Tibial artery (tissue), 4 donors: ENCODE data around the gene KCNG3.

Experiments used
- DNase-seq, 2 donors: peaks; one replicate each; pipeline ENCODE4 v3.0.0-alpha.2; 2019
- H3K27ac ChIP-seq, 2 donors: fragments of 200-600 bp; sonication (generic) in 1 of 2; 1 replicate in 1 of 2; 2 replicates in 1 of 2; pipeline ENCODE4 v1.5.1; 2018 to 2019; ENCODE audit warnings: mild to moderate bottlenecking in 1 of 2
- H3K27me3 ChIP-seq, 2 donors: fragments of 200-600 bp; sonication (generic) in 1 of 2; one replicate each; pipeline versions ENCODE4 v1.5.1 to v1.6.0; 2016 to 2019
- H3K36me3 ChIP-seq, 3 donors: fragments of 200-600 bp; sonication (generic) in 2 of 3; one replicate each; pipeline ENCODE4 v1.5.1; 2016 to 2019; ENCODE audit warnings: mild to moderate bottlenecking in 2 of 3
- H3K4me1 ChIP-seq, 4 donors: fragments of 200-600 bp; sonication (generic) in 2 of 4; 1 replicate in 3 of 4; 2 replicates in 1 of 4; pipeline ENCODE4 v1.5.1; 2016 to 2019
- H3K4me3 ChIP-seq, 2 donors: fragments of 200-600 bp; sonication (generic) in 1 of 2; 1 replicate in 1 of 2; 2 replicates in 1 of 2; pipeline ENCODE4 v1.5.1; 2018 to 2019; ENCODE audit warnings: mild to moderate bottlenecking in 2 of 2
- H3K9me3 ChIP-seq, 3 donors: fragments of 200-600 bp; sonication (generic) in 1 of 3; one replicate each; pipeline ENCODE4 v1.5.1; 2016 to 2019
- CTCF ChIP-seq, 2 experiments: fragments of 200-600 bp in 1 of 2; fragments of 450-650 bp in 1 of 2; IDR thresholded peaks; one replicate each; pipeline ENCODE4 v1.5.1; 2017 to 2019; ENCODE audit warnings: antibody characterized with exemption in 2 of 2, mild to moderate bottlenecking in 1 of 2, moderate library complexity in 1 of 2
- intact Hi-C: fragments of 100-400 bp; cut with DNase I; formaldehyde crosslinking; loops from one replicate; pipeline ENCODE4 v1.15.0; 2023; ENCODE audit warnings: low total_unique reads

KCNG3 gene

GRCh38 chr2:42480402-42480801 lies 13.4 kb downstream of the KCNG3 start:
- intact Hi-C loops, result no loop called here
- Histone ChIP-seq H3K4me1 (no peaks in the 10 kb centered on the region), H3K4me3 (no peak overlapping the region), H3K36me3 (no peaks in the 10 kb centered on the region), H3K27ac (no peak overlapping the region), H3K27me3 (no peaks in the 10 kb centered on the region), H3K9me3 (no peaks in the 10 kb centered on the region)
- no peak for TF ChIP-seq CTCF (IDR thresholded peaks at IDR 0.05)
- DNase-seq, result no peak

- DNase-seq, result no peak
These were observed 18.9 kb downstream of the KCNG3 start for GRCh38 chr2:42474765-42475454.

DNA sequence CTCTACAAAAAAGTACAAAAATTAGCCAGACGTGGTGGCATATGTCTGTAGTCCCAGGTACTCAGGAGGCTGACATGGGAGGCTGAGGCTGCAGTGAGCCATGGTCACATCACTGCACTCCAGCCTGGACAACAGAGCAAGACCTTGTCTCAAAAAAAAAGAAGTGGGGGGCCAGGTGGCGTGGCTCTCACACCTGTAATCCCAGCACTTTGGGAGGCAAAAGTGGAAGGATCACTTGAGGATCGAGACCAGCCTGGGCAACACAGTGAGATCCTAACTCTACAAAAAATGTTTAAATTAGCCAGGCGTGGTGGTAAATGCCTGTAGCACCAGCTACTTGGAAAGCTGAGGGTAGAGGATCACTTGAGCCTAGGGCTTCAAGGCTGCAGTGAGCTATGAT lies 23.1 kb downstream of the KCNG3 start:
- TF ChIP-seq CTCF (IDR thresholded peaks at IDR 0.05), result no peak
- Histone ChIP-seq H3K27me3 (no peaks in the 10 kb centered on the region), H3K4me3 (no peak overlapping the region), H3K9me3 (no peaks in the 10 kb centered on the region), H3K27ac (no peak overlapping the region), H3K4me1 (no peaks in the 10 kb centered on the region), H3K36me3 (no peaks in the 10 kb centered on the region)
- intact Hi-C loops, result no loop called here
- DNase-seq, result no peak

More at GRCh38 chr2:42474765-42475454, 18.9 kb downstream of the KCNG3 start:
- H3K27me3 ChIP-seq, result no peaks in the 10 kb centered on the region
- intact Hi-C loops, result no loop called here
- no peaks in the 10 kb centered on the region for H3K36me3 ChIP-seq
- no peak overlapping the region for H3K27ac ChIP-seq
- no peak overlapping the region for H3K4me3 ChIP-seq
- H3K4me1 ChIP-seq, result no peaks in the 10 kb centered on the region
- TF ChIP-seq CTCF (IDR thresholded peaks at IDR 0.05), result no peak
- H3K9me3 ChIP-seq, result no peaks in the 10 kb centered on the region

DNA sequence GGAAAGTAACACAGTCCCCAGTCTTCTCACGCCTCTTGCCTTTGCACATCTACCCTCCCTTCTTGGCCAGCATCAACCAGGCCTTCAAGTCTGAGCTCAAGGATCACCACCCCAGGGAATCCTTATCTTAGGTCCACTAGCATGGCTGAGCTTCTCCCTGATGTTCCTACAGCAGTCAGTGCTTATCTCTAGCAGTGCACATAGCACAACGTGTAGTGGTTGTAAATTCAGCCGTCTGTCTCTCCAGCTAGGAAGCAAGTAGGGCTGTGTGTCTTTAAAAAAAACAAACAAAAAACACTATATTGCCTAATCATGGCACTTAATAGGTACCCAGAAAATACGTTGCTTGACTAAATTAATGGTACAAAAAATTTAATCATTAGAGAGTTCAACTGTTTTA lies 29.2 kb downstream of the KCNG3 start:
- intact Hi-C loops, result no loop called here
- no peak overlapping the region for H3K4me3 ChIP-seq
- no peaks in the 10 kb centered on the region for H3K27me3 ChIP-seq
- H3K9me3 ChIP-seq, result no peaks in the 10 kb centered on the region
- no peaks in the 10 kb centered on the region for H3K36me3 ChIP-seq
- DNase-seq, result no peak
- H3K27ac ChIP-seq, result no peak overlapping the region
- no peaks in the 10 kb centered on the region for H3K4me1 ChIP-seq
- TF ChIP-seq CTCF (IDR thresholded peaks at IDR 0.05), result no peak

- Histone ChIP-seq H3K4me1 (no peaks in the 10 kb centered on the region), H3K9me3 (no peaks in the 10 kb centered on the region), H3K4me3 (no peak overlapping the region), H3K27me3 (no peaks in the 10 kb centered on the region), H3K27ac (no peak overlapping the region), H3K36me3 (no peaks in the 10 kb centered on the region)
- no peak for DNase-seq
- TF ChIP-seq CTCF (IDR thresholded peaks at IDR 0.05), result no peak
- intact Hi-C loops, result no loop called here
These were observed 30.2 kb downstream of the KCNG3 start for GRCh38 chr2:42463570-42463969.

- Histone ChIP-seq H3K4me1 (no peaks in the 10 kb centered on the region), H3K27ac (no peak overlapping the region), H3K36me3 (no peaks in the 10 kb centered on the region), H3K27me3 (no peaks in the 10 kb centered on the region), H3K4me3 (no peak overlapping the region), H3K9me3 (no peaks in the 10 kb centered on the region)
- intact Hi-C loops, result no loop called here
- no peak for TF ChIP-seq CTCF (IDR thresholded peaks at IDR 0.05)
- no peak for DNase-seq
These were observed 34.5 kb downstream of the KCNG3 start for GRCh38 chr2:42459296-42459695.
